GM23338 (cell line): ENCODE measurements around the gene UNC13C. TPM values are rescaled to one million over a fixed set of nuclear protein-coding genes. Genes with fewer than 3 reads are reported as not detected.

Experiments
- ATAC-seq: fragments of 200-7000 bp; cut with Tn5 transposase; 3 replicates; pipeline ENCODE4 v1.9.1; 2020
- DNase-seq: peaks from one replicate; pipeline ENCODE4 v3.0.0-alpha.2; 2015; ENCODE audit warnings: low spot score
- H2AFZ ChIP-seq: fragments of 200-600 bp; sonication (generic); 2 replicates; pipeline ENCODE4 v1.8.0; 2016; ENCODE audit warnings: antibody characterized with exemption, mild to moderate bottlenecking, moderate library complexity
- H3F3A ChIP-seq: fragments of 200-600 bp; sonication (generic); replicated peaks from 2 replicates; pipeline ENCODE4 v1.8.0; 2017; ENCODE audit warnings: antibody characterized with exemption, mixed run types, low read depth
- H3K27ac ChIP-seq: fragments of 200-600 bp; sonication (generic); 2 replicates; pipeline ENCODE4 v1.6.1; 2016; ENCODE audit warnings: low read depth
- H3K27me3 ChIP-seq: fragments of 200-600 bp; sonication (generic); 2 replicates; pipeline ENCODE4 v1.8.0; 2016; ENCODE audit warnings: mild to moderate bottlenecking, mixed run types, moderate library complexity; ENCODE audit not compliant: insufficient read depth
- H3K36me3 ChIP-seq: fragments of 200-600 bp; sonication (generic); 2 replicates; pipeline ENCODE4 v1.8.0; 2016; ENCODE audit warnings: mild to moderate bottlenecking; ENCODE audit not compliant: insufficient read depth
- H3K4me1 ChIP-seq: fragments of 200-600 bp; sonication (generic); 2 replicates; pipeline ENCODE4 v1.8.0; 2016; ENCODE audit warnings: mild to moderate bottlenecking, moderate library complexity; ENCODE audit not compliant: insufficient read depth
- H3K4me2 ChIP-seq: fragments of 200-600 bp; sonication (generic); 2 replicates; pipeline ENCODE4 v1.7.1; 2017; ENCODE audit warnings: mixed run types
- H3K4me3 ChIP-seq: fragments of 200-600 bp; sonication (generic); 2 replicates; pipeline ENCODE4 v1.6.1; 2016; ENCODE audit warnings: mixed run types
- H3K79me2 ChIP-seq: fragments of 200-600 bp; sonication (generic); replicated peaks from 2 replicates; pipeline ENCODE4 v1.8.0; 2017; ENCODE audit warnings: mild to moderate bottlenecking; ENCODE audit not compliant: insufficient read depth
- H3K9me2 ChIP-seq: fragments of 200-600 bp; sonication (generic); 2 replicates; pipeline ENCODE4 v1.8.0; 2017; ENCODE audit not compliant: insufficient read depth
- H4K20me1 ChIP-seq: fragments of 200-600 bp; sonication (generic); replicated peaks from 2 replicates; pipeline ENCODE4 v1.8.0; 2017; ENCODE audit warnings: mild to moderate bottlenecking; ENCODE audit not compliant: insufficient read depth
- H3K27ac Mint-ChIP-seq: 2 replicates; pipeline ENCODE4 v1.8.0; 2020; ENCODE audit warnings: inconsistent platforms, mild to moderate bottlenecking, moderate library complexity, mixed read lengths
- H3K27me3 Mint-ChIP-seq: 3 replicates; pipeline ENCODE4 v1.8.0; 2022; ENCODE audit warnings: low read depth, mild to moderate bottlenecking, moderate library complexity, mixed read lengths, inconsistent platforms; ENCODE audit not compliant: insufficient read depth, poor library complexity
- H3K36me3 Mint-ChIP-seq: 3 replicates; pipeline ENCODE4 v1.8.0; 2021; ENCODE audit warnings: low read depth, mild to moderate bottlenecking, inconsistent platforms, moderate library complexity, mixed read lengths
- H3K4me1 Mint-ChIP-seq: 3 replicates; pipeline ENCODE4 v1.8.0; 2020; ENCODE audit warnings: mild to moderate bottlenecking, inconsistent platforms, mixed read lengths
- H3K4me3 Mint-ChIP-seq: 3 replicates; pipeline ENCODE4 v1.8.0; 2021; ENCODE audit warnings: moderate library complexity, mild to moderate bottlenecking, inconsistent platforms, mixed read lengths
- H3K9me3 Mint-ChIP-seq: 3 replicates; pipeline ENCODE4 v1.8.0; 2020; ENCODE audit warnings: moderate library complexity, mild to moderate bottlenecking, inconsistent platforms, mixed read lengths
- CREB1 ChIP-seq: fragments of 250-450 bp; sonication (Bioruptor Pico); IDR thresholded peaks from 2 replicates; pipeline ENCODE4 v1.5.0; 2020; ENCODE audit warnings: low read depth, mild to moderate bottlenecking, moderate library complexity
- ETS1 ChIP-seq: IDR thresholded peaks from 2 replicates; pipeline ENCODE4 v1.6.1; 2016; ENCODE audit warnings: antibody characterized with exemption
- EZH2 ChIP-seq: fragments of 200-600 bp; sonication (generic); IDR thresholded peaks from one replicate; pipeline ENCODE4 v1.8.0; 2017; ENCODE audit warnings: antibody characterized with exemption, mild to moderate bottlenecking, low read depth; ENCODE audit not compliant: unreplicated experiment
- JUNB ChIP-seq: IDR thresholded peaks from one replicate; pipeline ENCODE4 v1.6.1; 2016; ENCODE audit warnings: antibody characterized with exemption; ENCODE audit not compliant: unreplicated experiment
- POLR2AphosphoS5 ChIP-seq: IDR thresholded peaks from 2 replicates; pipeline ENCODE4 v1.6.1; 2016; ENCODE audit warnings: antibody characterized with exemption, low read depth
- ZNF114 ChIP-seq: fragments of 250-450 bp; sonication (Bioruptor Pico); IDR thresholded peaks from 2 replicates; pipeline ENCODE4 v1.5.0; 2020; ENCODE audit warnings: mild to moderate bottlenecking, moderate library complexity
- ZNF331 ChIP-seq: fragments of 250-450 bp; sonication (Bioruptor Pico); IDR thresholded peaks from 2 replicates; pipeline ENCODE4 v1.5.0; 2020; ENCODE audit warnings: low read depth, mild to moderate bottlenecking, moderate library complexity
- polyA plus RNA-seq: library from polyadenylated mRNA; unstranded; fragments of >200 nt; fragmentation: Nextera tagmentation; extraction: Ambion mirVana; gene quantifications from 2 replicates; pipeline ENCODE4 v1.2.1, GENCODE V29; 2016
- total RNA-seq: library from RNA; depleted of rRNA; stranded (reverse); fragments of >200 nt; shearing (Covaris generic); gene quantifications from 2 replicates; pipeline ENCODE4 v1.2.3, GENCODE V29; 2014
- TF ChIP-seq, protein P1 (sequence below): fragments of 250-450 bp; sonication (Bioruptor Pico); IDR thresholded peaks from 2 replicates; pipeline ENCODE4 v1.5.0; 2020; ENCODE audit warnings: mild to moderate bottlenecking, moderate library complexity
- TF ChIP-seq, protein P2 (sequence below): IDR thresholded peaks from one replicate; pipeline ENCODE4 v1.6.1; 2018; ENCODE audit warnings: antibody characterized with exemption; ENCODE audit not compliant: unreplicated experiment

Gene UNC13C
- total and polyA plus RNA-seq, 2 experiments from 2014 or later = 0.03 TPM; not detected in 1

DNA sequence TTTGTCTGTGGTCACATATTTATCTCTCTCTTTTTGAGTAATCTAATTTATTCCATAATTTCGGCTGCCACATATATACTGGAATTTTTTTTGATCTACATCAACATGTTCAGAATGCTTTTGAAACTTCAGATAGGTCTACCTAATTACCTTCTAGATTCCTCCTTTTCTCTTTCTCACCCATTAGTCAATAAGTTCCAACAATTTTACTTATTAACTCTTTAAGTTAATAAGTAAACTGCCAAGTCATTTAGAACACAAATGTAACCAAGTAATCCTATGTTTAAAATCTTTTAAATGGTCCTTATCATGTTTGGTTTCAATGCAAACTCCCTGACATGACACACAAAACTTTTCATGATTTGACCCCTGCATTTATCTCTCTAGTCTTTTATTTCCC, 410.5 kb downstream of the UNC13C start:
- H3K27ac Mint-ChIP-seq = no peak overlapping the region
- ATAC-seq (no peak), DNase-seq (no peak)
- H3K4me1 Mint-ChIP-seq = no peaks in the 10 kb centered on the region
- Histone ChIP-seq H2AFZ (no peak overlapping the region), H3K4me1 (no peaks in the 10 kb centered on the region), H3K79me2 (no peaks in the 10 kb centered on the region), H4K20me1 (no peaks in the 10 kb centered on the region), H3K4me3 (no peak overlapping the region), H3K9me2 (no peaks in the 10 kb centered on the region), H3F3A (no peaks in the 10 kb centered on the region), H3K4me2 (no peak overlapping the region), H3K36me3 (no peaks in the 10 kb centered on the region; the same call in 1 of the 2 replicates), H3K27me3 (no peaks in the 10 kb centered on the region), H3K27ac (no peak overlapping the region)
- H3K36me3 Mint-ChIP-seq = no peaks in the 10 kb centered on the region
- peaks cover 40% of the 10 kb centered on the region for H3K9me3 Mint-ChIP-seq
- H3K4me3 Mint-ChIP-seq = no peak overlapping the region
- no peak for TF ChIP-seq EZH2
- no peaks in the 10 kb centered on the region for H3K27me3 Mint-ChIP-seq

DNA sequence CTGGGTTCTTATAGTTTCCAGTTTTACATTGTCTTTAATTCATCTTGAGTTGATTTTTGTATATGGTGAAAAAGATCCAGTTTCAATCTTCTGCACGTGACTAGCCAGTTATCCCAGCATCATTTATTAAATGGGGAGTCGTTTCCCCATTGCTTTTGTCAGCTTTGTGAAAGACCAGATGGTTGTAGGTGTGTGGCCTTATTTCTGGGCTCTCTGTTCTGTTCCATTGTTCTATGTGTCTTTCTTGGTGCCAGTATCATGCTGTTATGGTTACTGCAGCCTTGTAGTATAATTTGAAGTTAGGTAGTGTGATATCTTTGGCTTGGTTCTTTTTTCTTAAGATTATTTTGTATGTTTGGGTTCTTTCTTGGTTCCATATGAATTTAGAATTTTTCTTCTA, 432.2 kb downstream of the UNC13C start:
- no peak for ATAC-seq
- no peaks in the 10 kb centered on the region for H3K4me1 Mint-ChIP-seq

More for the DNA sequence above, 432.2 kb downstream of the UNC13C start:
- no peak overlapping the region for H3K27ac ChIP-seq
- no peaks in the 10 kb centered on the region for H3F3A ChIP-seq
- no peaks in the 10 kb centered on the region for H3K79me2 ChIP-seq
- no peak overlapping the region for H3K4me3 ChIP-seq
- Mint-ChIP-seq H3K27ac (no peak overlapping the region), H3K9me3 (peaks cover 35% of the 10 kb centered on the region), H3K36me3 (no peaks in the 10 kb centered on the region), H3K4me3 (no peak overlapping the region), H3K27me3 (no peaks in the 10 kb centered on the region)
- H3K4me2 ChIP-seq = no peak overlapping the region
- no peaks in the 10 kb centered on the region for H3K9me2 ChIP-seq
- no peak overlapping the region for H2AFZ ChIP-seq
- H3K36me3 ChIP-seq = peaks cover 12% of the 10 kb centered on the region; the same call in 1 of the 2 replicates
- TF ChIP-seq EZH2 (no peak), POLR2AphosphoS5 (no peak), ETS1 (no peak), CREB1 (CRISPR knock-in tag) (no peak), ZNF331 (CRISPR knock-in tag) (no peak), ZNF114 (CRISPR knock-in tag) (no peak), JUNB (no peak)
- TF ChIP-seq, protein P1, sequence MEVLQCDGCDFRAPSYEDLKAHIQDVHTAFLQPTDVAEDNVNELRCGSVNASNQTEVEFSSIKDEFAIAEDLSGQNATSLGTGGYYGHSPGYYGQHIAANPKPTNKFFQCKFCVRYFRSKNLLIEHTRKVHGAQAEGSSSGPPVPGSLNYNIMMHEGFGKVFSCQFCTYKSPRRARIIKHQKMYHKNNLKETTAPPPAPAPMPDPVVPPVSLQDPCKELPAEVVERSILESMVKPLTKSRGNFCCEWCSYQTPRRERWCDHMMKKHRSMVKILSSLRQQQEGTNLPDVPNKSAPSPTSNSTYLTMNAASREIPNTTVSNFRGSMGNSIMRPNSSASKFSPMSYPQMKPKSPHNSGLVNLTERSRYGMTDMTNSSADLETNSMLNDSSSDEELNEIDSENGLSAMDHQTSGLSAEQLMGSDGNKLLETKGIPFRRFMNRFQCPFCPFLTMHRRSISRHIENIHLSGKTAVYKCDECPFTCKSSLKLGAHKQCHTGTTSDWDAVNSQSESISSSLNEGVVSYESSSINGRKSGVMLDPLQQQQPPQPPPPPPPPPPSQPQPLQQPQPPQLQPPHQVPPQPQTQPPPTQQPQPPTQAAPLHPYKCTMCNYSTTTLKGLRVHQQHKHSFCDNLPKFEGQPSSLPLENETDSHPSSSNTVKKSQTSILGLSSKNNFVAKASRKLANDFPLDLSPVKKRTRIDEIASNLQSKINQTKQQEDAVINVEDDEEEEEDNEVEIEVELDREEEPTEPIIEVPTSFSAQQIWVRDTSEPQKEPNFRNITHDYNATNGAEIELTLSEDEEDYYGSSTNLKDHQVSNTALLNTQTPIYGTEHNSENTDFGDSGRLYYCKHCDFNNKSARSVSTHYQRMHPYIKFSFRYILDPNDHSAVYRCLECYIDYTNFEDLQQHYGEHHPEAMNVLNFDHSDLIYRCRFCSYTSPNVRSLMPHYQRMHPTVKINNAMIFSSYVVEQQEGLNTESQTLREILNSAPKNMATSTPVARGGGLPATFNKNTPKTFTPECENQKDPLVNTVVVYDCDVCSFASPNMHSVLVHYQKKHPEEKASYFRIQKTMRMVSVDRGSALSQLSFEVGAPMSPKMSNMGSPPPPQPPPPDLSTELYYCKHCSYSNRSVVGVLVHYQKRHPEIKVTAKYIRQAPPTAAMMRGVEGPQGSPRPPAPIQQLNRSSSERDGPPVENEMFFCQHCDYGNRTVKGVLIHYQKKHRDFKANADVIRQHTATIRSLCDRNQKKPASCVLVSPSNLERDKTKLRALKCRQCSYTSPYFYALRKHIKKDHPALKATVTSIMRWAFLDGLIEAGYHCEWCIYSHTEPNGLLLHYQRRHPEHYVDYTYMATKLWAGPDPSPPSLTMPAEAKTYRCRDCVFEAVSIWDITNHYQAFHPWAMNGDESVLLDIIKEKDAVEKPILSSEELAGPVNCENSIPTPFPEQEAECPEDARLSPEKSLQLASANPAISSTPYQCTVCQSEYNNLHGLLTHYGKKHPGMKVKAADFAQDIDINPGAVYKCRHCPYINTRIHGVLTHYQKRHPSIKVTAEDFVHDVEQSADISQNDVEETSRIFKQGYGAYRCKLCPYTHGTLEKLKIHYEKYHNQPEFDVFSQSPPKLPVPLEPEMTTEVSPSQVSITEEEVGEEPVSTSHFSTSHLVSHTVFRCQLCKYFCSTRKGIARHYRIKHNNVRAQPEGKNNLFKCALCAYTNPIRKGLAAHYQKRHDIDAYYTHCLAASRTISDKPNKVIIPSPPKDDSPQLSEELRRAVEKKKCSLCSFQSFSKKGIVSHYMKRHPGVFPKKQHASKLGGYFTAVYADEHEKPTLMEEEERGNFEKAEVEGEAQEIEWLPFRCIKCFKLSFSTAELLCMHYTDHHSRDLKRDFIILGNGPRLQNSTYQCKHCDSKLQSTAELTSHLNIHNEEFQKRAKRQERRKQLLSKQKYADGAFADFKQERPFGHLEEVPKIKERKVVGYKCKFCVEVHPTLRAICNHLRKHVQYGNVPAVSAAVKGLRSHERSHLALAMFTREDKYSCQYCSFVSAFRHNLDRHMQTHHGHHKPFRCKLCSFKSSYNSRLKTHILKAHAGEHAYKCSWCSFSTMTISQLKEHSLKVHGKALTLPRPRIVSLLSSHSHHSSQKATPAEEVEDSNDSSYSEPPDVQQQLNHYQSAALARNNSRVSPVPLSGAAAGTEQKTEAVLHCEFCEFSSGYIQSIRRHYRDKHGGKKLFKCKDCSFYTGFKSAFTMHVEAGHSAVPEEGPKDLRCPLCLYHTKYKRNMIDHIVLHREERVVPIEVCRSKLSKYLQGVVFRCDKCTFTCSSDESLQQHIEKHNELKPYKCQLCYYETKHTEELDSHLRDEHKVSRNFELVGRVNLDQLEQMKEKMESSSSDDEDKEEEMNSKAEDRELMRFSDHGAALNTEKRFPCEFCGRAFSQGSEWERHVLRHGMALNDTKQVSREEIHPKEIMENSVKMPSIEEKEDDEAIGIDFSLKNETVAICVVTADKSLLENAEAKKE = no peak
- TF ChIP-seq, protein P2, sequence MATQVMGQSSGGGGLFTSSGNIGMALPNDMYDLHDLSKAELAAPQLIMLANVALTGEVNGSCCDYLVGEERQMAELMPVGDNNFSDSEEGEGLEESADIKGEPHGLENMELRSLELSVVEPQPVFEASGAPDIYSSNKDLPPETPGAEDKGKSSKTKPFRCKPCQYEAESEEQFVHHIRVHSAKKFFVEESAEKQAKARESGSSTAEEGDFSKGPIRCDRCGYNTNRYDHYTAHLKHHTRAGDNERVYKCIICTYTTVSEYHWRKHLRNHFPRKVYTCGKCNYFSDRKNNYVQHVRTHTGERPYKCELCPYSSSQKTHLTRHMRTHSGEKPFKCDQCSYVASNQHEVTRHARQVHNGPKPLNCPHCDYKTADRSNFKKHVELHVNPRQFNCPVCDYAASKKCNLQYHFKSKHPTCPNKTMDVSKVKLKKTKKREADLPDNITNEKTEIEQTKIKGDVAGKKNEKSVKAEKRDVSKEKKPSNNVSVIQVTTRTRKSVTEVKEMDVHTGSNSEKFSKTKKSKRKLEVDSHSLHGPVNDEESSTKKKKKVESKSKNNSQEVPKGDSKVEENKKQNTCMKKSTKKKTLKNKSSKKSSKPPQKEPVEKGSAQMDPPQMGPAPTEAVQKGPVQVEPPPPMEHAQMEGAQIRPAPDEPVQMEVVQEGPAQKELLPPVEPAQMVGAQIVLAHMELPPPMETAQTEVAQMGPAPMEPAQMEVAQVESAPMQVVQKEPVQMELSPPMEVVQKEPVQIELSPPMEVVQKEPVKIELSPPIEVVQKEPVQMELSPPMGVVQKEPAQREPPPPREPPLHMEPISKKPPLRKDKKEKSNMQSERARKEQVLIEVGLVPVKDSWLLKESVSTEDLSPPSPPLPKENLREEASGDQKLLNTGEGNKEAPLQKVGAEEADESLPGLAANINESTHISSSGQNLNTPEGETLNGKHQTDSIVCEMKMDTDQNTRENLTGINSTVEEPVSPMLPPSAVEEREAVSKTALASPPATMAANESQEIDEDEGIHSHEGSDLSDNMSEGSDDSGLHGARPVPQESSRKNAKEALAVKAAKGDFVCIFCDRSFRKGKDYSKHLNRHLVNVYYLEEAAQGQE = no peak
- H3K4me1 ChIP-seq = no peaks in the 10 kb centered on the region
- H3K27me3 ChIP-seq = no peaks in the 10 kb centered on the region
- no peak for DNase-seq
- H4K20me1 ChIP-seq = no peaks in the 10 kb centered on the region
